Measurements from ENCODE around the gene ABHD6. TPM values are rescaled to one million over a fixed set of nuclear protein-coding genes. Genes with fewer than 3 reads are reported as not detected.
"Not testable (repeated sequence)": the region's sequence is repeated elsewhere in the genome, so short reads cannot be mapped to it uniquely, and the experiment has no call there.

ABHD6 gene
- total RNA-seq, 1 donor from 2014 or later, result 6.1 TPM

- intact Hi-C loops (cut with micrococcal nuclease), result no loop called here
Observed at GRCh38 chr3:58241306-58242044, 3.9 kb downstream of the ABHD6 start.

- intact Hi-C loops (cut with micrococcal nuclease), result no loop called here
Observed at GRCh38 chr3:58242340-58242739, 4.7 kb downstream of the ABHD6 start.

GRCh38 chr3:58242860-58243259, 5.3 kb downstream of the ABHD6 start:
- intact Hi-C loops (cut with micrococcal nuclease), result not testable (repeated sequence)

DNA sequence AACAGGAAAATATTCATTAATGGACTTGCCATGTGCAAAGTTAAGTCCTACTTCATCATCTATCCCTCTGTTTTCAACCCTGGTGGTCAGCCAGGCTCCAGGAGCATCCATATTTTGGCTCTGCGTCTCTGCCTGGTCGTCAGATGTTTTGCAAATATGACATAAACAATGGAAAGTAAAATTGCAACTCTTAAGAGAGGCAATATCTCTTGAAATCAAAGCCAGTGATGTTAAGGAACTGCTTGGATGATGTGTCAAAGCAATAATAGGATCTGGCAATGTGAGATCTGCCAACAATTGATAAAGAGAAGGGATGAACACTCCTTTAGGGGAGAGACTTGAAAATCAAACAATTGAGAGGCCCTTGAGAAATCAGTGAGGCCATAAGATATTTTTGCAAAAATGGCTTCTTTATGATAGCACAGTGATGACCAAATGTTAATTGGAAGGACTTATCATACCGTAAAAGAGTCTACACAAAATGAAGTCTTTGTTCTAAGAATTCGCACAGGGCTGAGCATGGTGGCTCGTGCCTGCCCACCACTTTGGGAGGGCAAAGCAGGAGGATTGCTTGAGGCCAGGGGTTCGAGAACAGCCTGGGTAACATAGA, 6.5 kb downstream of the ABHD6 start:
- intact Hi-C loops (cut with micrococcal nuclease), result no loop called here

- intact Hi-C loops (cut with micrococcal nuclease), result no loop called here
Observed at GRCh38 chr3:58246148-58247047, 8.8 kb downstream of the ABHD6 start.

- intact Hi-C loops (cut with micrococcal nuclease), result no loop called here
Observed at GRCh38 chr3:58249358-58250092, 11.9 kb downstream of the ABHD6 start.

DNA sequence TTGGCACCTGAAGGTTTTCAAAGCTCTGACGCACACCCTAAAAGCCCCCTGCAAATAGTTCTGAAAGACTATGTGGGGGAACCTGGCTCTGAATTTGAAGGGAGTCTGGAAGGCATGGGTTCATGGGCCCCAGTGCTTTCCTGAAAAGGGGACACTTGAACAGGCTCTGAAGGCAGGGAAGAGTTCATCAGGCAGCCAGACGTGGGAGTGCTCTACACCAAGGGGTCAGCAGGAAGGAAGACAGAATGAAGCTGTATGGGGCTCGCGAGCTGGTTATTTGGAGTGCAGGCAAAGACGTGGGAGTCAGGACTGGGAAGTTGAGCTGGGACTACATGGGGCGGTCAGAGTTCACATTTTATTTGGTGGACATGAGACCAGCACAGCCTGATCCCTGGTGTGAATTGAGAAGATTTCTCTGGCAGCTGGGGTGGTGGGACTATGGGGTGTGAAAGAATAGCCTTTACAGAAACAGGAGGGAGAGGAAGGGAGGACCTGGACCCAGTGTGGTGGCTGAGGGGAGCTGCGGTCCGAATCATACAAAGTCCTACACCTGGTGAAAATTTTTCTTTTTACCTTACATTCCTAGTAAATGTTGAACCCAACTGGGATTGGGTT, 12.6 kb downstream of the ABHD6 start:
- intact Hi-C loops (cut with micrococcal nuclease), result no loop called here

DNA sequence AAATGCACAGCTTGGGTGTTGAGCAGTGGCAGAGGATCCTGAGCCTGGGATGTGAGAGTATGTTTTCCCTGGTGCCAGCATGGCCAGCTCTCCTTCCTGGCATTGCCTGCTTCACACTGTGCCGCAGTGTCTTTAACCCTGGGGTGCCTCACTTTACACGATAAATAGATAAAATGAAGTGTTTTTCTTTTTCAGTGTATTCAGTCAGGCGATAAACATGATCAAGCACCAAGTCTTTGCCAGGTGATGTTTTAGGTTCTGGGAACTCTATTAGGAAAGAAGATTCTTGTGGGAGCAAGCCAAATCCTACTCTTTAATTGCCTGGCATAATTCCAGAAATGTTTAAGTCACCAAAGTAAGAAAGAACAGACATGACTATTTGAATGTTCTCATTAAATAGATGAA, 14.0 kb downstream of the ABHD6 start:
- intact Hi-C loops (cut with micrococcal nuclease), result no loop called here

DNA sequence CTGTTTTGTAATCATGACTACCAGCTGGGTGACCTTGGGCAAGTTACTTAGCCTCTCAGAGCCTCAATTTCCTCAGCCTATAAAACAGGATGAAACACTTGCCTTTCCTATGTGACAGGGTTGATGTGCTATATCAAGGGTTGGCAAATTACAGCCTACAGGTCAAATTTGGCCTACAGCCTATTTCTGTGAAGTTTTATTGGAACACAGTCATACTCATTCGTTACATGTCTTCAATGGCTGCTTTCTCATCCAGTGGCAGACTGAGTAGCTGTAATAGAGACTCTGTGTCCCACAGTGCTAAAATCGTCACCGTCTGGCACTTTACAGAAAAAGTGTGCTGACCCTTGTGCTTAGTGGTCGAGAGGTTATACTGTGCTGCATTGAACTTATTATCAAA, 16.6 kb downstream of the ABHD6 start:
- intact Hi-C loops (cut with micrococcal nuclease), result no loop called here

- intact Hi-C loops (cut with micrococcal nuclease), result no loop called here
Observed at GRCh38 chr3:58256061-58256460, 18.5 kb downstream of the ABHD6 start.

DNA sequence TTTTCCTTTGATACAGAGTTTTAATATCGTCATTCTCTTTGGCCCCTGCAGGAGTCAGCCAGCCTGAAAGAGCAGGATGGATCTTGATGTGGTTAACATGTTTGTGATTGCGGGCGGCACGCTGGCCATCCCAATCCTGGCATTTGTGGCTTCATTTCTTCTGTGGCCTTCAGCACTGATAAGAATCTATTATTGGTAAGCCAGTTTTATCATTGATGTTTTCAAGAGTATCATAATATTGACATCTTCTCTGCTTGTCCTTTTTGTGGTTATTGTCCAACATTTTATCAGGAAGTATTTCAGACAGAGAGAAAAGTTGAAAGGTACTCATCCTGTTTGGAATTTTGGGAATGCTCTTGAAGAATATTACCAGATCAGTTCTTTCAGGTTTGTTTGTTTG, 18.9 kb downstream of the ABHD6 start:
- intact Hi-C loops (cut with micrococcal nuclease), result no loop called here

DNA sequence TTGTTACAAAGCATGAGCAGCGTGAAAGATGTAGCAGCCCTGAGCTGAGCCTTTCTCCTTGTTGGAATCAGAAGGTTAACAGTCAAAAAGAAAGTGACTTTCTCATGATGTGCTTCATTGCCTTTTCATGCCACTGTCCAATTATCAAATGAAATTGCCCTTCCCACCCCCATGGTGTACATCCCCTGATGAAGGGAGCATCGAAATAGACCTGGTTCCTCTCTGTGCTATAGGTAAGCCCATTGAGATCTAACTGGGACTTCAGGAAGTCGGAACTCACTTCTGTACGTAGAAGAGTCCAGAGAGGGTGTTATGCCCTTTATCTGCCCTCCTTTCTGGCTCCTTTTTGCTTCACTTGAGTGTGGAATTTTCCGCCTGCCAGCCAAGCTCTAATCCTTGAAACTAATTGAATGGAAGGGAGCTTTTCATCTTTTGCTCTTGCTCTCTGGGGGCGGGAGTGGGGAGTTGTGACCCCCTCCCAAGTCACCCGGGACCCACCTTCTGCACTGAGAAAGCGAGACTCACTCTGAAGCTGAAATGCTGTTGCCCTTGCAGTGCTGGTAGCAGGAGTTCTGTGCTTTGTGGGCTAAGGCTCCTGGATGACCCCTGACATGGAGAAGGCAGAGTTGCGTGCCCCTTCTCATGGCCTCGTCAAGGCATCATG, 20.9 kb downstream of the ABHD6 start:
- intact Hi-C loops (cut with micrococcal nuclease), result no loop called here

DNA sequence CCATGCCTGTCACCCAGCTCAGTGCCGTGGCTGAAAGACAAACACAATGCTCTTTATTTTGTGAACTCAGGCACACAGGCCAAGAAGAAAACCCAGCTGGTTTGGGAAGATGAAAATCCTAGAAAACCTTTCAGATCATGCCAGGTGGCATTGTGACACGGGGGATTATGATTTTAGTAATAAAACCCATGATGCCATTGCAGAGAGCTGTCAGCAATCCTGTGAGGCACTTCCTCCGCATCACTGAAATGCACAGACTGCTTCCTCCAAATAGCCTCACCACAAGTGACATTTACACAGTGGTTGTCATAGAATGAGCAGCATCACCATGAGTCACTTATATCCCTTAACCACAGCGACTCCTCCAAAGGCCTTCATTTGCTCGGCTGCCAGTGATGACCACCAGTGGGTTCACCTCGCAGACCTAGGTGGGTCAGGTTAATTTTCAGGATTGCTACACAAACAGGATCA, 22.7 kb downstream of the ABHD6 start:
- intact Hi-C loops (cut with micrococcal nuclease), result no loop called here

- intact Hi-C loops (cut with micrococcal nuclease), result no loop called here
Observed at GRCh38 chr3:58260733-58261132, 23.1 kb downstream of the ABHD6 start.

GRCh38 chr3:58261954-58262666, 24.5 kb downstream of the ABHD6 start:
- intact Hi-C loops (cut with micrococcal nuclease), result no loop called here

GRCh38 chr3:58266577-58266976, 29.0 kb downstream of the ABHD6 start:
- intact Hi-C loops (cut with micrococcal nuclease), result no loop called here

GRCh38 chr3:58267543-58267942, 30.0 kb downstream of the ABHD6 start:
- intact Hi-C loops (cut with micrococcal nuclease), result not testable (repeated sequence)

DNA sequence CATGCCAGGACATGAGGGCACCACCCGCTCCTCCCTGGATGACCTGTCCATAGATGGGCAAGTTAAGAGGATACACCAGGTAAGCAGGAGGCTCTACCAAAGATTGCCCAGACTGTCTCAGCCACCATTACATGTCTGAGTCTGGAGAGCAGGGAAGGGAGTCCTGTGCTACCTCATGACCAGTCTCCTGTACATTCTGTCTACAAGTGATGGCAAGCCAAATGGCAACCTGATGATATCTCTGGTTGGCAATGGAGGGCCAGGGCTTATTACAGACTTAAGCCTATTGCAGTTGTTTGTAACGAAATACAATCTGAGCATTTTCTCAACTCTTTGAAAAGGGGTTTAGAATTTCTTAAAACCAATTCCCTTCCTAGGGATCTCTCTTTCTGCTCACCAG, 31.8 kb downstream of the ABHD6 start:
- intact Hi-C loops (cut with micrococcal nuclease), result no loop called here

DNA sequence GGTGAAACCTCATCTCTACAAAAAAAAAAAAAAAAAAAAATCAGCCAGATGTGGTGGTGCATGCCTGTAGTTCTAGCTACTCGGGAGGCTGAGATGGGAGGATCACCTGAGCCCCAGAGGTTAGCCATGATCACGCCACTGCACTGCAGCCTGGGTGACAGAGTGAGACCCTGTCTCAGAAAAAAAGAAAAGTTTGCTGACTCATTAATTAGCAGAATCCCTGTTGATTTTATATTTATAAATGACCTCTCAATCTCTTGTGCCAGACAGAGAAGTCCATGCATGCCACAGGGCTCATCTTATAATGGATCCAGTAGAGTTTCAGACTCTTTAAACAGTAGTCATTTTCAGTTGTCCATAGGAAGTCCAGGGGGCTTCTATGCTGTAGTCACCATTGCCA, 32.9 kb downstream of the ABHD6 start:
- intact Hi-C loops (cut with micrococcal nuclease), result no loop called here

Measured in T-helper 1 cell treated with Interleukin-12 subunit alpha and Interleukin-12 subunit beta and Interleukin-4 antibody, amounts not matched to agents 30 ng/mL and 1 ng/mL, for 36 hours (primary cell).